ENCODE measurements around the gene SLC4A4.

Gene SLC4A4

GRCh38 chr4:71608678-71609071 lies 269.9 kb downstream of the SLC4A4 start:
- DNase-seq = no peak

GRCh38 chr4:71609167-71609566 lies 270.3 kb downstream of the SLC4A4 start:
- DNase-seq = no peak

GRCh38 chr4:71609651-71610050 lies 270.8 kb downstream of the SLC4A4 start:
- DNase-seq = no peak

GRCh38 chr4:71614621-71615020 lies 275.8 kb downstream of the SLC4A4 start:
- no peak for DNase-seq

GRCh38 chr4:71616168-71616811 lies 277.5 kb downstream of the SLC4A4 start:
- no peak for DNase-seq

Data from NCI-H1048 (cell line).